Thyroid gland (tissue), 4 donors: Measurements from ENCODE around the gene CSPG4.

Source experiments
- POLR2A ChIP-seq, 2 donors: fragments of 450-650 bp; IDR thresholded peaks; one replicate each; pipeline ENCODE4 v1.6.1; 2017; ENCODE audit warnings: antibody characterized with exemption in 2 of 2, mild to moderate bottlenecking in 2 of 2, moderate library complexity in 1 of 2
- TF ChIP-seq, protein P1 (sequence below), 6 experiments: fragments of 200-600 bp in 3 of 6; fragments of 450-650 bp in 3 of 6; sonication (generic) in 3 of 6; IDR thresholded peaks; one replicate each; pipeline ENCODE4 v1.5.1; 2016 to 2019; ENCODE audit warnings: antibody characterized with exemption in 6 of 6, mild to moderate bottlenecking in 2 of 6, inconsistent platforms in 1 of 6, moderate library complexity in 1 of 6

DNA sequence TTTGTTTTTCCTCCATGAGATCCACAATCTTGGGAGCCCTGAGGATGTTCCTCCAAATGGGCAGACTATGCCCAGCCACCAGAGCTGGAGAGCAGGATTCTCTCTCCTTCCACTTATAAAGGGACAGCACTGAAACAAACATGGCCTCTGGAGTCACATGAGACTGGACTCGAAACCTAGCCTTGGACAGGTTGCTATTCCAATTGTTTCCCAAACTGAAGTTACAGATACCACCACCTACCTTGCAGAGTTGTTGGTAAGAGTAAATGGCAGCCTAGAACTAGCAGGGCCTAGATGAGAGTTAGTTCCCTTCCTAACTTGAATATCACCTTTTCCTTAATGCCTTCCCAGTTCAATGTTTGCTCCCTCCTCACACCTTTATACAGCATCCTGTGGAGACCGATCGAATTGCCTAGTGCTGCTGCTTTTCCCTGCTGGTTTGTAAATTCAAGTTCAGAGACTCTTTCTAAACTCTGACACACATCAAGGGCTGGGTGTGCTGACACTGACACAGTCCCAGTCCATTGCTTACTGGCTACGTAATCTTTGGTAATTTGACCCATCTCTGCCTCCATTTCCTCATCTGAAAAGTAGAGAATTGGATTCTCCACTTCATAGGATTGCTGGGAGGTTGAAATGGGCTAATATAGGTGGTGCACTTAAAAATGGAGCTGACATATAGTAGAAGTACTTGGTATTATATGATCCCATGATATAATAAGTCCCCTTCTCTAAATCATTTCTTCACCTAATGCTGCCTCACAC is 75.2 kb downstream of the CSPG4 start:
- TF ChIP-seq, protein P1, sequence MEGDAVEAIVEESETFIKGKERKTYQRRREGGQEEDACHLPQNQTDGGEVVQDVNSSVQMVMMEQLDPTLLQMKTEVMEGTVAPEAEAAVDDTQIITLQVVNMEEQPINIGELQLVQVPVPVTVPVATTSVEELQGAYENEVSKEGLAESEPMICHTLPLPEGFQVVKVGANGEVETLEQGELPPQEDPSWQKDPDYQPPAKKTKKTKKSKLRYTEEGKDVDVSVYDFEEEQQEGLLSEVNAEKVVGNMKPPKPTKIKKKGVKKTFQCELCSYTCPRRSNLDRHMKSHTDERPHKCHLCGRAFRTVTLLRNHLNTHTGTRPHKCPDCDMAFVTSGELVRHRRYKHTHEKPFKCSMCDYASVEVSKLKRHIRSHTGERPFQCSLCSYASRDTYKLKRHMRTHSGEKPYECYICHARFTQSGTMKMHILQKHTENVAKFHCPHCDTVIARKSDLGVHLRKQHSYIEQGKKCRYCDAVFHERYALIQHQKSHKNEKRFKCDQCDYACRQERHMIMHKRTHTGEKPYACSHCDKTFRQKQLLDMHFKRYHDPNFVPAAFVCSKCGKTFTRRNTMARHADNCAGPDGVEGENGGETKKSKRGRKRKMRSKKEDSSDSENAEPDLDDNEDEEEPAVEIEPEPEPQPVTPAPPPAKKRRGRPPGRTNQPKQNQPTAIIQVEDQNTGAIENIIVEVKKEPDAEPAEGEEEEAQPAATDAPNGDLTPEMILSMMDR (IDR thresholded peaks at IDR 0.05) = no peak
- TF ChIP-seq POLR2A (IDR thresholded peaks at IDR 0.05) = no peak
